HL-60 (cell line): ENCODE results near the gene SRD5A3.

Experiments
- DNase-seq, 2 experiments: peaks; one replicate each; pipeline ENCODE4 v3.0.0-alpha.2; 2010 to 2020; ENCODE audit warnings: low read depth in 1 of 2, low spot score in 1 of 2
- H3K27ac ChIP-seq: fragments of 250-450 bp; sonication (Bioruptor Pico); replicated peaks from 2 replicates; pipeline ENCODE4 v1.5.1; 2020; ENCODE audit warnings: mild to moderate bottlenecking, moderate library complexity
- H3K27me3 ChIP-seq: fragments of 250-450 bp; sonication (Bioruptor Pico); 2 replicates; pipeline ENCODE4 v1.5.1; 2021; ENCODE audit warnings: mild to moderate bottlenecking, moderate library complexity; ENCODE audit not compliant: insufficient read depth, poor library complexity, severe bottlenecking
- H3K4me3 ChIP-seq: replicated peaks from 2 replicates; pipeline ENCODE4 v1.5.1; 2011; ENCODE audit warnings: mild to moderate bottlenecking, control low read depth, low read length; ENCODE audit not compliant: insufficient read depth
- GABPA ChIP-seq: IDR thresholded peaks from 2 replicates; pipeline ENCODE4 v1.6.1; 2012; ENCODE audit warnings: low read depth
- POLR2AphosphoS5 ChIP-seq: IDR thresholded peaks from 2 replicates; pipeline ENCODE4 v1.6.1; 2012; ENCODE audit warnings: low read depth
- SPI1 ChIP-seq: IDR thresholded peaks from 2 replicates; pipeline ENCODE4 v1.6.1; 2012; ENCODE audit warnings: low read depth, mild to moderate bottlenecking, borderline replicate concordance
- TF ChIP-seq, protein P1 (sequence below): IDR thresholded peaks from one replicate; pipeline ENCODE4 v1.5.1; 2011; ENCODE audit warnings: low read length, control low read depth, inconsistent platforms; ENCODE audit not compliant: insufficient read depth
- TF ChIP-seq, protein P2 (sequence below): IDR thresholded peaks from 2 replicates; pipeline ENCODE4 v1.6.1; 2012; ENCODE audit warnings: low read depth; ENCODE audit not compliant: insufficient replicate concordance

SRD5A3 gene

DNA sequence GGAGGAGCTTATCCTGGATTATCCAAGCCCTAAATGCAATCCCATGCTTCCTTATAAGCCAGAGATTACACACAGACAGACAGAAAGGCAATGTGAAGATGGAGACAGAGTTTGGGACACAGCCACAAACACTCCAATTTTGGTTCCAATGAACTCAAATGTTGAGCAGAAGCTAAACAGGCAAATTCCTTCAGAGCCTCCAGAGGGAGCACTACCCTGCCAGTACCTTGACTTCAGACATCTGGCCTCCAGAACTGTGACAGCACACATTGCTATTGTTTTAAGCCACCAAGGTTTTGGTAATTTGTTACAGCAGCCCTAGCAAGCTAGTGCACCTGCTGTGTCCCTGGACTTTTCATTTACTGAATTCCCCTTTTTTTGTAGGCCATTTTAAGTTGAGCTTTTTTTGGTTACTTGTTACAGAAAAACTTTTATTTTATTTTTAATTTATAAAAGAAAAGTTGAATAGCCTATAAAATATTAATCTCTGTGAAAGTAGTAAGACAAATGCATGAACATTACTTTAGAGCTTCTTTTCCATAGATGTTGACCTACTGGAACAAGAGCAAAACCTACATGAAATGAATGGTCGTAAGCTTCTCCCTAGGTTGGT lies 33.4 kb upstream of the SRD5A3 start:
- Histone ChIP-seq H3K27ac (no peak overlapping the region), H3K4me3 (no peak overlapping the region), H3K27me3 (no peaks in the 10 kb centered on the region)
- DNase-seq: peak in 1 of 2 experiments; percentile 40
- TF ChIP-seq, protein P1, sequence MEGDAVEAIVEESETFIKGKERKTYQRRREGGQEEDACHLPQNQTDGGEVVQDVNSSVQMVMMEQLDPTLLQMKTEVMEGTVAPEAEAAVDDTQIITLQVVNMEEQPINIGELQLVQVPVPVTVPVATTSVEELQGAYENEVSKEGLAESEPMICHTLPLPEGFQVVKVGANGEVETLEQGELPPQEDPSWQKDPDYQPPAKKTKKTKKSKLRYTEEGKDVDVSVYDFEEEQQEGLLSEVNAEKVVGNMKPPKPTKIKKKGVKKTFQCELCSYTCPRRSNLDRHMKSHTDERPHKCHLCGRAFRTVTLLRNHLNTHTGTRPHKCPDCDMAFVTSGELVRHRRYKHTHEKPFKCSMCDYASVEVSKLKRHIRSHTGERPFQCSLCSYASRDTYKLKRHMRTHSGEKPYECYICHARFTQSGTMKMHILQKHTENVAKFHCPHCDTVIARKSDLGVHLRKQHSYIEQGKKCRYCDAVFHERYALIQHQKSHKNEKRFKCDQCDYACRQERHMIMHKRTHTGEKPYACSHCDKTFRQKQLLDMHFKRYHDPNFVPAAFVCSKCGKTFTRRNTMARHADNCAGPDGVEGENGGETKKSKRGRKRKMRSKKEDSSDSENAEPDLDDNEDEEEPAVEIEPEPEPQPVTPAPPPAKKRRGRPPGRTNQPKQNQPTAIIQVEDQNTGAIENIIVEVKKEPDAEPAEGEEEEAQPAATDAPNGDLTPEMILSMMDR: peak; percentile 58
- TF ChIP-seq GABPA: no peak

DNA sequence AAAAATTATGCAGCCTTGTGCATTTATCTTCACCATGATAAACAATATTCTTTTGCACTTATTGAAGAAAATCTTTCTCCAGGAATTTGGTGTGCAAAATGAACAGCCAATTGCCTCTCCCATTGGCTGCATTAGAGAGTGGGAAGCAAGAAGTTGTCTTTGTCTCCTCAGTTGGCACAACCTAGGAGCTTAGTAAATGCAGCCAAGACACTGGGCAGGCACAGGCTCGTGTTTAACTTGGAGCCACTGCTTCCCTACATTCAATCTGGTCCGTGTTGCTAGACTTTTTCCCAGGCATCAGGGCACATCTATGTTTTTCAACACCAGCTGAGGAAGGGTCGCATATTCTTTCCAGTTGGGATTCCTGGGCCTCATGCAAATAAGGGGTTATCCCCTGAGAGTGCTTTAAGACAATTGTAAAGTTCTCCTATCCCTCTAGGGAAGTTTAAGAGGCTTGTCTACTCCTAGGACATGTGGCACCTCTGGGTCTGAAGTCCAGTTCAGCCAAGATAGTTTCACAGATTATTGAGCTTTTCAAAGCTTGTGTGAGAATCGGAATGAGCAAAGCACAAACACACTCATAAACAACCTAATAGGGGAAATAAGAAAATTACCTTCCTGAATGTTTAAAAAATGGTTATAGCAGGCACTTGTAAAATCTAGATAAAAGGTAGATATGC lies 31.8 kb upstream of the SRD5A3 start:
- no peak for TF ChIP-seq SPI1
- no peak for TF ChIP-seq POLR2AphosphoS5
- TF ChIP-seq, protein P1: no peak
- Histone ChIP-seq H3K27me3 (no peaks in the 10 kb centered on the region), H3K4me3 (no peak overlapping the region), H3K27ac (no peak overlapping the region)
- DNase-seq: no peak

DNA sequence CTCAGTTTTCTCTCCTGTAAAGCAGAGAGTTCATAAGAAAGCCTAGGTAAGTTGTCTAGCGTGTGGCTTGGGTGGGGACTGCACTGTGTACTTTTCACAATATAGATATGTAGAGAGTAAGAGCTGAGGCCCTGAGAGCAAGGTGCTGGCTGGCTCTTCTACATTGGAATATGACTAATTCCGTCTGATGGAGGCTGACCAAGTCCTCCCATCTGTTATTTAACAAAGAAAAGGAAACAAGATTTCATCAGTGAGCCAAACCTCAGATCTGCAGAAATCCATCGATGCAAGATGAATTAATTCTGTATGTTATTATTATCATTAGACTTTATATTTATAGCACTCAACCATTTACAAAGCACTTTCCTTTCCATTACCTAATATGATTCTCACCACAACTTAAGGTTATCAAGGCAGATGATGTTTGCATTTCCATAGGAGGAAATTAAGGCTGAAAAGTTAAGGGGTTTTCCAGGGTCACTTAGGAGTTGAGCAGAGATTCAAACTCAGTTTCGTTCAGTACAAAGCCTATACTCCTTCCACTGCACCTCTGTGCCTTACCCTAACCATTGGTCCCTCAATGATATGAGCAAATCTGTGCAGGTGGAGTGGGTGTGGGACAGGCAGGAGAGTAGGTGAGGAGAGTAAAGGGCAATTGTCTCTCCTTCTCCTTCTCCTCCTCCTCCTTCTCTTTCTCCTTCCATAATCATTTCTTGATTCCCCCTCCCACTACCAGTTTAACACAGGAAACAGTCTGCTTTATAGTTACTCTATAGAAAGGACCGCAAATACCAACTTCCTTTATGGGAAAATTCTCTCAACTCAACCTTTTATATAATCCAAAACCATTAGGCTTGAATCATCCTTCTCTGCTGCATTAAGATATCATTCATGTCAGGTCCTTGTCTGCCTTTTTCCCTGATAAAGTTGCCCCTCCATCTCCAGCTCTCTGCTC lies 27.6 kb upstream of the SRD5A3 start:
- Histone ChIP-seq H3K27ac (no peak overlapping the region), H3K4me3 (no peak overlapping the region), H3K27me3 (no peaks in the 10 kb centered on the region)
- no peak for DNase-seq
- TF ChIP-seq, protein P2, sequence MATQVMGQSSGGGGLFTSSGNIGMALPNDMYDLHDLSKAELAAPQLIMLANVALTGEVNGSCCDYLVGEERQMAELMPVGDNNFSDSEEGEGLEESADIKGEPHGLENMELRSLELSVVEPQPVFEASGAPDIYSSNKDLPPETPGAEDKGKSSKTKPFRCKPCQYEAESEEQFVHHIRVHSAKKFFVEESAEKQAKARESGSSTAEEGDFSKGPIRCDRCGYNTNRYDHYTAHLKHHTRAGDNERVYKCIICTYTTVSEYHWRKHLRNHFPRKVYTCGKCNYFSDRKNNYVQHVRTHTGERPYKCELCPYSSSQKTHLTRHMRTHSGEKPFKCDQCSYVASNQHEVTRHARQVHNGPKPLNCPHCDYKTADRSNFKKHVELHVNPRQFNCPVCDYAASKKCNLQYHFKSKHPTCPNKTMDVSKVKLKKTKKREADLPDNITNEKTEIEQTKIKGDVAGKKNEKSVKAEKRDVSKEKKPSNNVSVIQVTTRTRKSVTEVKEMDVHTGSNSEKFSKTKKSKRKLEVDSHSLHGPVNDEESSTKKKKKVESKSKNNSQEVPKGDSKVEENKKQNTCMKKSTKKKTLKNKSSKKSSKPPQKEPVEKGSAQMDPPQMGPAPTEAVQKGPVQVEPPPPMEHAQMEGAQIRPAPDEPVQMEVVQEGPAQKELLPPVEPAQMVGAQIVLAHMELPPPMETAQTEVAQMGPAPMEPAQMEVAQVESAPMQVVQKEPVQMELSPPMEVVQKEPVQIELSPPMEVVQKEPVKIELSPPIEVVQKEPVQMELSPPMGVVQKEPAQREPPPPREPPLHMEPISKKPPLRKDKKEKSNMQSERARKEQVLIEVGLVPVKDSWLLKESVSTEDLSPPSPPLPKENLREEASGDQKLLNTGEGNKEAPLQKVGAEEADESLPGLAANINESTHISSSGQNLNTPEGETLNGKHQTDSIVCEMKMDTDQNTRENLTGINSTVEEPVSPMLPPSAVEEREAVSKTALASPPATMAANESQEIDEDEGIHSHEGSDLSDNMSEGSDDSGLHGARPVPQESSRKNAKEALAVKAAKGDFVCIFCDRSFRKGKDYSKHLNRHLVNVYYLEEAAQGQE: no peak
- no peak for TF ChIP-seq GABPA
- TF ChIP-seq, protein P1: no peak
- TF ChIP-seq SPI1: no peak
- TF ChIP-seq POLR2AphosphoS5: no peak

DNA sequence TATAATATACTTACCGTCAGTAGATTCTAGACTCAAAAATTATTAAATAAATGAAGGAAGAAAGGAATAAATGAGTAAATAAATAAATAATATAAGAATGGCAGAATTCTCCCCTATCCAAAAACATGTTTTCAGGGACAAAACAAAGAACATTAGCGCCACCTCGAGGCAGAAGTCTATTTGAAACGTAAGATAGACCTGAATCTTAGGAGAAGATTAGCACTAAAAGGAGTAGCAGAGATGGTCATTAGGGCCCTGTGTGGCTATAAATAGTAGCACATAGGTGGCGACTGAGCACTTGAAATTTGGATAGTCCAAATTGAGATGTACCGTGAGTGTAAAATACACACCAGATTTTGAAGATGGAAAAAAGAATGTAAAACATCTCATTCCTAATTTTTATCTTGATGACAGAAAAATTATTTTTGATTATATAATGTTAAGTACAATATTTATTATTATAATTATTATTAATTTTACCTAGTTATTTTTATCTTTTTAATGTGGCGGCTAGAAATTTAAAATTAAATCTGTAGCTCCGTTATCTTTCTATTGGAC lies 24.3 kb upstream of the SRD5A3 start:
- peak in 1 of 2 experiments; percentile 76 for DNase-seq
- Histone ChIP-seq H3K4me3 (no peak overlapping the region), H3K27me3 (no peaks in the 10 kb centered on the region), H3K27ac (no peak overlapping the region)
- TF ChIP-seq POLR2AphosphoS5: no peak
- TF ChIP-seq, protein P1: peak; percentile 42
